A549 (cell line): ENCODE data around the gene EVX2.

Experiments used
- MYC ChIP-seq: IDR thresholded peaks from 2 replicates; pipeline ENCODE4 v1.6.1; 2012; ENCODE audit warnings: mild to moderate bottlenecking, inconsistent platforms, low read length, improper control_type of control experiment, borderline replicate concordance
- POLR2A ChIP-seq: IDR thresholded peaks from 2 replicates; pipeline ENCODE4 v1.6.1; 2012; ENCODE audit warnings: mild to moderate bottlenecking, low read length
- TF ChIP-seq, protein P1 (sequence below): fragments of >200 bp; sonication (Bioruptor Twin); formaldehyde crosslinking; IDR thresholded peaks from 3 replicates; pipeline ENCODE4 v1.5.1; 2016

DNA sequence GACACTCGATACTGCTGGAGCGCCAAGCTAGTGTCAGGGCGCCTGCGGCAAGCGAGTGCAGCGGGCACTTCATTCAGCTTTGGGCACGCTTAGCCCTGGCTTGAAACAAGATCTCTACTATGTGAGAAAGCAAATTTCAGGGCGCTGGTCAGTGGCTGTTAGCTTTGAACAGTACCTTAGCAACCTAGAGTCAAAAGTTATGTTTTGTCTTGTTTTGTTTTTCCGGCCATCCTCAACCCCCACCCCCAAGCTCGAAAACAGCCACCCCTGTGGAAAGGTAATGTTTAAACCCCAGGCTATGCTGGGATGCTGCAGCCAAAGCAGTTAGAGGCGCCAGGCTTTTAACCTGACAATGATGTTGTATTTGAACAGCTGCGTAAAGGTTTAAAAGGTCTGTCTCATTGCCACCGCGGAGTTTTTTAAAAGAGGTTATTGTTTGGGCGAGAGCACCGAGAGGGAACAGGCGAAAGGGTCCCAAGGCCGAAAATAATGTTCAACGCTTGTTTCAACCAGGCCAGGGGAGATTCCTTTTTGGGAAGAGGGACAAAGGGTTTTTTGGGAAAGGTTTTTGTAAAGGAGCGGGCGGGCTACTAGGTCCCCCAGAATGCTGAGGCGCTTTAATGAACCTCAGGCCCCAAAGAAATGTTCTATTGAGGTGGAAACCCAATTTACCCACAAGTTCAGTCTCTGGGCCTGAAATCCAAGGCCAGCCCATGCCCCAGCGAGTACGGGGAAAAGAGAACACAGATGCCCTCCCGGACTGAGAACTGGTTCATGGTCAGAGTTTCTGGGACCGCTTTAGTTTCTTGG is 30.6 kb upstream of the EVX2 start:
- no peak for TF ChIP-seq MYC
- TF ChIP-seq, protein P1, sequence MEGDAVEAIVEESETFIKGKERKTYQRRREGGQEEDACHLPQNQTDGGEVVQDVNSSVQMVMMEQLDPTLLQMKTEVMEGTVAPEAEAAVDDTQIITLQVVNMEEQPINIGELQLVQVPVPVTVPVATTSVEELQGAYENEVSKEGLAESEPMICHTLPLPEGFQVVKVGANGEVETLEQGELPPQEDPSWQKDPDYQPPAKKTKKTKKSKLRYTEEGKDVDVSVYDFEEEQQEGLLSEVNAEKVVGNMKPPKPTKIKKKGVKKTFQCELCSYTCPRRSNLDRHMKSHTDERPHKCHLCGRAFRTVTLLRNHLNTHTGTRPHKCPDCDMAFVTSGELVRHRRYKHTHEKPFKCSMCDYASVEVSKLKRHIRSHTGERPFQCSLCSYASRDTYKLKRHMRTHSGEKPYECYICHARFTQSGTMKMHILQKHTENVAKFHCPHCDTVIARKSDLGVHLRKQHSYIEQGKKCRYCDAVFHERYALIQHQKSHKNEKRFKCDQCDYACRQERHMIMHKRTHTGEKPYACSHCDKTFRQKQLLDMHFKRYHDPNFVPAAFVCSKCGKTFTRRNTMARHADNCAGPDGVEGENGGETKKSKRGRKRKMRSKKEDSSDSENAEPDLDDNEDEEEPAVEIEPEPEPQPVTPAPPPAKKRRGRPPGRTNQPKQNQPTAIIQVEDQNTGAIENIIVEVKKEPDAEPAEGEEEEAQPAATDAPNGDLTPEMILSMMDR: no peak
- TF ChIP-seq POLR2A: no peak
